GM23248 (cell line): ENCODE data around the gene GPS1. TPM values are rescaled to one million over a fixed set of nuclear protein-coding genes. Genes with fewer than 3 reads are reported as not detected.

Experiments
- DNase-seq: peaks from one replicate; pipeline ENCODE4 v3.0.0-alpha.2; 2015
- H2AFZ ChIP-seq: fragments of 200-600 bp; sonication (generic); 2 replicates; pipeline ENCODE4 v1.6.1; 2016; ENCODE audit warnings: antibody characterized with exemption
- H3F3A ChIP-seq: fragments of 200-600 bp; sonication (generic); 2 replicates; pipeline ENCODE4 v1.6.1; 2016; ENCODE audit warnings: mild to moderate bottlenecking, antibody characterized with exemption, mixed run types; ENCODE audit not compliant: insufficient read depth
- H3K27ac ChIP-seq: fragments of 200-600 bp; sonication (generic); 2 replicates; pipeline ENCODE4 v1.5.1; 2016; ENCODE audit warnings: mild to moderate bottlenecking
- H3K27me3 ChIP-seq: fragments of 200-600 bp; sonication (generic); replicated peaks from 2 replicates; pipeline ENCODE4 v1.6.1; 2016; ENCODE audit warnings: mild to moderate bottlenecking; ENCODE audit not compliant: insufficient read depth
- H3K36me3 ChIP-seq: fragments of 200-600 bp; sonication (generic); 2 replicates; pipeline ENCODE4 v1.6.1; 2016; ENCODE audit warnings: low read depth, mild to moderate bottlenecking
- H3K4me1 ChIP-seq: fragments of 200-600 bp; sonication (generic); 2 replicates; pipeline ENCODE4 v1.6.1; 2016; ENCODE audit warnings: mild to moderate bottlenecking; ENCODE audit not compliant: insufficient read depth
- H3K4me2 ChIP-seq: fragments of 200-600 bp; sonication (generic); one replicate; pipeline ENCODE4 v1.6.1; 2016; ENCODE audit warnings: mild to moderate bottlenecking; ENCODE audit not compliant: unreplicated experiment
- H3K4me3 ChIP-seq: fragments of 200-600 bp; sonication (generic); 2 replicates; pipeline ENCODE4 v1.5.1; 2016; ENCODE audit warnings: mild to moderate bottlenecking
- H3K79me2 ChIP-seq: fragments of 200-600 bp; sonication (generic); 2 replicates; pipeline ENCODE4 v1.6.1; 2016; ENCODE audit warnings: mild to moderate bottlenecking; ENCODE audit not compliant: insufficient read depth
- H3K9ac ChIP-seq: fragments of 200-600 bp; sonication (generic); 2 replicates; pipeline ENCODE4 v1.6.1; 2016; ENCODE audit warnings: mild to moderate bottlenecking
- H3K9me2 ChIP-seq: fragments of 200-600 bp; sonication (generic); 2 replicates; pipeline ENCODE4 v1.6.1; 2016; ENCODE audit warnings: mixed run types, mild to moderate bottlenecking, moderate library complexity; ENCODE audit not compliant: insufficient read depth
- H3K9me3 ChIP-seq: fragments of 200-600 bp; sonication (generic); one replicate; pipeline ENCODE4 v1.6.1; 2017; ENCODE audit warnings: low read depth
- H4K20me1 ChIP-seq: fragments of 200-600 bp; sonication (generic); 2 replicates; pipeline ENCODE4 v1.6.0; 2016; ENCODE audit not compliant: insufficient read depth
- EZH2 ChIP-seq: fragments of 200-600 bp; sonication (generic); IDR thresholded peaks from 2 replicates; pipeline ENCODE4 v1.6.1; 2018; ENCODE audit warnings: antibody characterized with exemption, mild to moderate bottlenecking; ENCODE audit not compliant: insufficient read depth, poor library complexity, severe bottlenecking
- EZH2phosphoT487 ChIP-seq: fragments of 200-600 bp; sonication (generic); IDR thresholded peaks from 2 replicates; pipeline ENCODE4 v1.6.1; 2018; ENCODE audit warnings: antibody characterized with exemption, moderate library complexity, mild to moderate bottlenecking, low read depth; ENCODE audit not compliant: insufficient read depth
- WGBS, 2 experiments: methylation state at CpG; one replicate each; pipeline ENCODE4 v1.1.6; 2015 to 2017; ENCODE audit warnings: low lambda C conversion rate in 2 of 2, low coverage in 1 of 2; ENCODE audit errors: missing lambda C conversion rate in 2 of 2; 5-methylcytosine and 5-hydroxymethylcytosine counted together
- in situ Hi-C: fragments of 300-500 bp; cut with MboI; formaldehyde crosslinking; loops from 2 replicates; pipeline ENCODE4 v1.15.0; 2020
- polyA plus RNA-seq: library from polyadenylated mRNA; unstranded; fragments of >200 nt; fragmentation: Nextera tagmentation; extraction: Ambion mirVana; gene quantifications from 2 replicates; pipeline ENCODE4 v1.2.1, GENCODE V29; 2016
- total RNA-seq: library from RNA; depleted of rRNA; stranded (reverse); fragments of >200 nt; shearing (Covaris generic); gene quantifications from 2 replicates; pipeline ENCODE4 v1.2.3, GENCODE V29; 2014

GPS1 gene
- total and polyA plus RNA-seq, 2 experiments from 2014 or later = 104 to 130 TPM

- peak overlapping the region; percentile 85 for H3K4me2 ChIP-seq
- H3K4me1 ChIP-seq = peaks cover 5% of the 10 kb centered on the region; the same call in 1 of the 2 replicates
- no peaks in the 10 kb centered on the region for H3F3A ChIP-seq
- 21 to 23% methylated on average over 9 to 10 of the region's 10 CpGs for WGBS, 2 experiments
- DNase-seq = no peak
- no peaks in the 10 kb centered on the region for H4K20me1 ChIP-seq
- no peaks in the 10 kb centered on the region for H3K9me2 ChIP-seq
- no peaks in the 10 kb centered on the region for H3K36me3 ChIP-seq
- in situ Hi-C loops = no loop called here
- TF ChIP-seq EZH2phosphoT487 = no peak
- TF ChIP-seq EZH2 = no peak
- H3K9ac ChIP-seq = peak overlapping the region; percentile 81
- H3K4me3 ChIP-seq = peak overlapping the region; percentile 83
- no peaks in the 10 kb centered on the region for H3K27me3 ChIP-seq
- no peak overlapping the region for H3K27ac ChIP-seq
- no peaks in the 10 kb centered on the region for H3K79me2 ChIP-seq
- H3K9me3 ChIP-seq = no peaks in the 10 kb centered on the region
- H2AFZ ChIP-seq = peak overlapping the region; percentile 76; the same call in 1 of the 2 replicates
These were observed 29.8 kb upstream of the GPS1 start for GRCh38 chr17:82021900-82022309.

- Histone ChIP-seq H3K4me2 (peak within 1 kb of the TSS; percentile 85), H3K9me2 (no peaks in the 10 kb centered on the region), H3K36me3 (no peaks in the 10 kb centered on the region), H3K4me3 (peak within 1 kb of the TSS; percentile 83), H3K27me3 (no peaks in the 10 kb centered on the region), H3K9me3 (no peaks in the 10 kb centered on the region), H3K9ac (peak within 1 kb of the TSS; percentile 81), H4K20me1 (no peaks in the 10 kb centered on the region), H3F3A (no peaks in the 10 kb centered on the region), H3K27ac (no peak within 1 kb of the TSS), H2AFZ (peak within 1 kb of the TSS; percentile 76), H3K79me2 (no peaks in the 10 kb centered on the region), H3K4me1 (peaks cover 5% of the 10 kb centered on the region; the same call in 1 of the 2 replicates)
- DNase-seq = peak; percentile 35
- TF ChIP-seq EZH2phosphoT487 (no peak), EZH2 (no peak)
- WGBS, 2 experiments = 1 to 3% methylated on average over 33 to 52 of the region's 64 CpGs
- in situ Hi-C loops = no loop called here
These were observed 29.3 kb upstream of the GPS1 start, which contains the start of gene CENPX for GRCh38 chr17:82022310-82022980. TSS of gene CENPX (minus strand) at chr17:82022878. CDS start at chr17:82022861, 17 bp downstream.

GRCh38 chr17:82022981-82023446 is 28.7 kb upstream of the GPS1 start, which contains the start of gene LRRC45:
TSS of gene LRRC45 (plus strand) at chr17:82023305. CDS start at chr17:82023644, 339 bp downstream.
- Histone ChIP-seq H3K4me2 (peak within 1 kb of the TSS; percentile 85), H3K9me3 (no peaks in the 10 kb centered on the region), H3K4me3 (peak within 1 kb of the TSS; percentile 83), H2AFZ (peak within 1 kb of the TSS; percentile 76), H3K4me1 (peaks cover 5% of the 10 kb centered on the region; the same call in 1 of the 2 replicates), H3K9me2 (no peaks in the 10 kb centered on the region), H3K36me3 (no peaks in the 10 kb centered on the region), H4K20me1 (no peaks in the 10 kb centered on the region), H3K27ac (no peak within 1 kb of the TSS), H3F3A (no peaks in the 10 kb centered on the region), H3K27me3 (no peaks in the 10 kb centered on the region), H3K79me2 (no peaks in the 10 kb centered on the region), H3K9ac (peak within 1 kb of the TSS; percentile 81)
- in situ Hi-C loops = no loop called here
- 0% methylated on average over 12 to 25 of the region's 42 CpGs for WGBS, 2 experiments
- TF ChIP-seq EZH2phosphoT487 (no peak), EZH2 (no peak)
- DNase-seq = peak; percentile 100

GRCh38 chr17:82023447-82024241 is 28.1 kb upstream of the GPS1 start:
- H3K4me3 ChIP-seq = peak overlapping the region; percentile 81
- in situ Hi-C loops = no loop called here
- H3K9me3 ChIP-seq = no peaks in the 10 kb centered on the region
- peak overlapping the region; percentile 58 for H3K9ac ChIP-seq
- H2AFZ ChIP-seq = peak overlapping the region; percentile 73
- no peak overlapping the region for H3K27ac ChIP-seq
- H3K9me2 ChIP-seq = no peaks in the 10 kb centered on the region
- 7 to 9% methylated on average over 51 of the region's 55 CpGs for WGBS, 2 experiments
- DNase-seq = peak; percentile 56
- no peaks in the 10 kb centered on the region for H3K36me3 ChIP-seq
- no peak for TF ChIP-seq EZH2
- no peak for TF ChIP-seq EZH2phosphoT487
- H3K79me2 ChIP-seq = no peaks in the 10 kb centered on the region
- H3F3A ChIP-seq = no peaks in the 10 kb centered on the region
- no peaks in the 10 kb centered on the region for H4K20me1 ChIP-seq
- peaks cover 5% of the 10 kb centered on the region; the same call in 1 of the 2 replicates for H3K4me1 ChIP-seq
- peak overlapping the region; percentile 83 for H3K4me2 ChIP-seq
- no peaks in the 10 kb centered on the region for H3K27me3 ChIP-seq
